IMR-90 (cell line): ENCODE data around the gene DMP1.

Source experiments
- CEBPB ChIP-seq: IDR thresholded peaks from 2 replicates; pipeline ENCODE4 v1.6.1; 2012; ENCODE audit warnings: low read depth, low read length, improper control_type of control experiment
- CHD1 ChIP-seq: IDR thresholded peaks from 2 replicates; pipeline ENCODE4 v1.6.1; 2012; ENCODE audit warnings: low read depth, low read length, improper control_type of control experiment
- FOS ChIP-seq: fragments of 150-350 bp; IDR thresholded peaks from 2 replicates; pipeline ENCODE4 v1.6.1; 2016; ENCODE audit warnings: low read depth, low read length
- MAFK ChIP-seq: IDR thresholded peaks from 2 replicates; pipeline ENCODE4 v1.6.1; 2012; ENCODE audit warnings: low read depth, low read length, improper control_type of control experiment
- RAD21 ChIP-seq: IDR thresholded peaks from 2 replicates; pipeline ENCODE4 v1.6.1; 2012; ENCODE audit warnings: low read length, improper control_type of control experiment
- SMC3 ChIP-seq: fragments of 150-350 bp; IDR thresholded peaks from 2 replicates; pipeline ENCODE4 v1.6.1; 2016; ENCODE audit warnings: low read depth, mild to moderate bottlenecking, antibody characterized with exemption, low read length, moderate library complexity
- TF ChIP-seq, protein P1 (sequence below): conservative IDR thresholded peaks from 2 replicates; pipeline ENCODE4 v1.5.1; 2012; ENCODE audit warnings: mild to moderate bottlenecking, low read depth, low read length, improper control_type of control experiment

GRCh38 chr4:87688316-87688715 lies 38.2 kb downstream of the DMP1 start:
- TF ChIP-seq FOS (no peak), RAD21 (no peak), CEBPB (no peak), MAFK (no peak), SMC3 (no peak), CHD1 (no peak)
- TF ChIP-seq, protein P1, sequence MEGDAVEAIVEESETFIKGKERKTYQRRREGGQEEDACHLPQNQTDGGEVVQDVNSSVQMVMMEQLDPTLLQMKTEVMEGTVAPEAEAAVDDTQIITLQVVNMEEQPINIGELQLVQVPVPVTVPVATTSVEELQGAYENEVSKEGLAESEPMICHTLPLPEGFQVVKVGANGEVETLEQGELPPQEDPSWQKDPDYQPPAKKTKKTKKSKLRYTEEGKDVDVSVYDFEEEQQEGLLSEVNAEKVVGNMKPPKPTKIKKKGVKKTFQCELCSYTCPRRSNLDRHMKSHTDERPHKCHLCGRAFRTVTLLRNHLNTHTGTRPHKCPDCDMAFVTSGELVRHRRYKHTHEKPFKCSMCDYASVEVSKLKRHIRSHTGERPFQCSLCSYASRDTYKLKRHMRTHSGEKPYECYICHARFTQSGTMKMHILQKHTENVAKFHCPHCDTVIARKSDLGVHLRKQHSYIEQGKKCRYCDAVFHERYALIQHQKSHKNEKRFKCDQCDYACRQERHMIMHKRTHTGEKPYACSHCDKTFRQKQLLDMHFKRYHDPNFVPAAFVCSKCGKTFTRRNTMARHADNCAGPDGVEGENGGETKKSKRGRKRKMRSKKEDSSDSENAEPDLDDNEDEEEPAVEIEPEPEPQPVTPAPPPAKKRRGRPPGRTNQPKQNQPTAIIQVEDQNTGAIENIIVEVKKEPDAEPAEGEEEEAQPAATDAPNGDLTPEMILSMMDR, result no peak
